Epithelial cell of alveolus of lung (primary cell): ENCODE measurements around the gene SELENON. TPM values are rescaled to one million over a fixed set of nuclear protein-coding genes. Genes with fewer than 3 reads are reported as not detected.

Source experiments
- total RNA-seq: library from RNA; depleted of rRNA; stranded (reverse); fragments of >200 nt; gene quantifications from 2 replicates; pipeline ENCODE4 v1.2.1, GENCODE V29; 2015

The SELENON gene, protein sequence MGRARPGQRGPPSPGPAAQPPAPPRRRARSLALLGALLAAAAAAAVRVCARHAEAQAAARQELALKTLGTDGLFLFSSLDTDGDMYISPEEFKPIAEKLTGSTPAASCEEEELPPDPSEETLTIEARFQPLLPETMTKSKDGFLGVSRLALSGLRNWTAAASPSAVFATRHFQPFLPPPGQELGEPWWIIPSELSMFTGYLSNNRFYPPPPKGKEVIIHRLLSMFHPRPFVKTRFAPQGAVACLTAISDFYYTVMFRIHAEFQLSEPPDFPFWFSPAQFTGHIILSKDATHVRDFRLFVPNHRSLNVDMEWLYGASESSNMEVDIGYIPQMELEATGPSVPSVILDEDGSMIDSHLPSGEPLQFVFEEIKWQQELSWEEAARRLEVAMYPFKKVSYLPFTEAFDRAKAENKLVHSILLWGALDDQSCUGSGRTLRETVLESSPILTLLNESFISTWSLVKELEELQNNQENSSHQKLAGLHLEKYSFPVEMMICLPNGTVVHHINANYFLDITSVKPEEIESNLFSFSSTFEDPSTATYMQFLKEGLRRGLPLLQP
- 63.1 and 106 TPM in 2 replicates for total RNA-seq

DNA sequence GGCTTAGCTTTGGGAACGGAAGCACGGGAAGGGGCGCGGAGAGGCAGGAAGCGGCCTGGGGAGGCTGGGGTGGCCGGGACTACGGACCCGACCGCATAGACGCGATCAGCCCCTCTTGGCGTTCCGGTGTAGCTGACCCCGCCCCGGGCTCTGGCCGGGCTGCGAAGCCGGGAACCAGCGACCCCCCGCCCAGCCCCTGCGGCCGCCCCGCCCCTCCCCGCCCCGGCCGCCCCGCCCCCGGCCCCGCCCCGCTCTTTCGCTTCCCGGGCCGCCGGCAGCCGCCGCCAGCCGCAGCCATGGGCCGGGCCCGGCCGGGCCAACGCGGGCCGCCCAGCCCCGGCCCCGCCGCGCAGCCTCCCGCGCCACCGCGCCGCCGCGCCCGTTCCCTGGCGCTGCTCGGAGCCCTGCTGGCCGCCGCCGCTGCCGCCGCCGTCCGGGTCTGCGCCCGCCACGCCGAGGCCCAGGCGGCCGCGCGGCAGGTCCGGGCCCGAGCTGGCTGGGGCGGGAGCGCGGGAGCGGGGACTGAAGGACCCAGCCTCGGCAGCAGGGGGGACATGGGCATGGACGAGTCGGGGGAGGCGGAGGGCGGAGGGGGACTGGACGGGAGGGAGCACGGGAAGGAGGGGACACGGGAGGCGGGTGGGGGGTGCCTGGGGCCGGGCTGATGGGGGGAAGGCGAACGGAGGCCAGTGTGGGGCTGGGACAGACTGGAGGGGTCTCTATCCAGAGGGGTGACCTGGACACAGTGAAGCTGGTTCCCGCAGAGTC, at the start of gene SELENON:
Gene SELENON (plus strand): TSS at position 259 of the 768 bp plus-strand sequence. CDS start 38 bp downstream, at position 297.

DNA sequence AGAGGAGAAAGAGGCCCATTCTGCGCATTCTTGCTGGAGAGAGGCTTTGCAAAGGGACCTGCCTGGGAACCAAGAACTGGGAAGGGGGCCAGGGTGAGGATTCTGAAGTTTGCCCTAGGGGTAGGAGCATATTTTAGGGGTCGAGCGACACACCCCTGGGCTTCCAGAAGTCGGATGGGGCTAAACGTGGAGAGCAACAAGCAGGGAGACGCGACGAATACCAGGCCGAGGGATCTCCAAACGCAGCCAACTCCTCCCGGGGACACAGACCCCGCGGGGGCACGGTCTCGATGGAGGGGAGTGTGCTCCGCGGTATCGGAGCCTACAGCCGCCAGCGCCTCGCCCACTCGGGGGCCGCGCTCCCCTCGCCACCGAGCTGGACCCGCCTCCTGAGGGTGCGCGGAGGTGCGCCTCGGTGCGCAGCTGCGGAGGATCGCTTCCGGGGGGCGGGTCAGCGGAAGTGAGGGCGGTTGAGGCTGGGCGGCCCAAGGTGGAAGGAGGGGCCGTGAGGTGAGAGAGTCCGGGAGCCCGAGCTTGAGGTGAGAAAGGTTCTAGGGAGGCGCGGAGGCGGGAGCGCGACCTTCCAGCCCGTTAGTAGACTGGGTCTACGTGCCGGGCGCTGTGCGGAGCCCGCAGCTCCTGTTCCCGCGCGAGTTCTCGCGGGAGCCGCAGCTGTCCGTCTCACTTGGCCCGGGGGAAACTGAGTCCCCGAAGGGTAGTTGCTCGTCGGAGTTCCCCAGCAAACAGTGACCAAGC, 19.7 kb downstream of the SELENON start, which contains the start of gene MTFR1L:
Gene MTFR1L (plus strand): TSS at position 464 of the 756 bp plus-strand sequence. CDS start 3,151 bp downstream, outside the sequence.

DNA sequence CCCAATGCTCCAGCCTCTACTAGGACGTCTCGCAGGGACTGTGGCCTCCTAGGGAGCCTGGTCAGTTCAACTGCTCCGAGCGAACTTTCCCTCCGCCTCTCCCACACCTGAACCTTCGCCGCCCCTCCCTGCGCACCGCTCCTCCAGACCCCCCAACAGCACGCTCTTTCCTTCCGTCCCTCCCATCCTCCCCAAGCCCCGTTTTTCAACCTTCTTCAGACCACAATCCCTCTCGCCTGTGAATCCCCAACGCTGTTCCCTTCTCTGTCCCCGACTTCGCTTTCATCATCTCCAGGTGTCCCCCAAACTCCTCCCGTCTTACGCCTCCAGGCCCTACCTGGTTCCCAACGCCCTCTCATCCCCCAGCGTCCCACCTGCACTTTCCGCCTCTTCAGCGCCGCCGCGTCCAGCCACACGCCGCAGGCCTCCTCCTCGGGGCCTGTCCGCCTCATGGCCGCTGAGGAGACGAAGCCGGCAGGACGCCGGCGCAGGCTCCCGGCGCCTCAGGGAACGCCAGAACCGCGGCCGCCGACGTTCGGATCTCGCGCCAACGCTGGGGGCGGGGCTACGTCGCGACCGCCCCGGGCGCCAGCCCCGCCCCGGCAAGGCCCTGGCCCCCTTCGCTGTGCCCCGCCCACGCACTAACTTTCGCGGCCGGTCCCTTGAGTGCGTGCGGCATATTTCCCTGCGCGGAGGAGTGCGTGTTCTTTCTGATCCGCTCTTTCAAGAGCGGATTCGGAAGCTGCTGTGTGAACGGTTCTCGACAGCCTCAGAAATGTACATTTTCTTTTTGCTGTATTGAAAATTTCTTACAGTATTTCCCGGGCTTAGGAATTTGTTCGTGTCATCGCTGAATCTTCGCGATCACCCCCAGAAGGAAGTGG, 59.2 kb downstream of the SELENON start, which contains the start of gene AUNIP:
Gene AUNIP (minus strand): TSS at position 552 of the 884 bp plus-strand sequence. CDS start 100 bp downstream, at position 452.

Other genes starting within 250 kb of the SELENON start
- 0.65 and 2.9 TPM in 2 replicates for gene MAN1C1, start 183.4 kb upstream of the SELENON start, total RNA-seq
- gene MTFR1L, start 19.8 kb downstream of the SELENON start, total RNA-seq: 38.8 and 66.0 TPM in 2 replicates
- 2.7 and 3.2 TPM in 2 replicates for gene AUNIP, start 59.3 kb downstream of the SELENON start, total RNA-seq
- gene PAQR7, start 75.5 kb downstream of the SELENON start, total RNA-seq: 14.1 and 15.3 TPM in 2 replicates
- 95.9 and 137 TPM in 2 replicates for gene STMN1, start 106.2 kb downstream of the SELENON start, total RNA-seq
- gene PAFAH2, start 197.9 kb downstream of the SELENON start, total RNA-seq: 6.6 and 8.3 TPM in 2 replicates
- 0.52 and 0.56 TPM in 2 replicates for gene EXTL1, start 221.6 kb downstream of the SELENON start, total RNA-seq
- not detected in 2 replicates for gene SLC30A2, start 245.9 kb downstream of the SELENON start, total RNA-seq